Adrenal gland (tissue), 12 donors: ENCODE data around the gene ATXN7. TPM values are rescaled to one million over a fixed set of nuclear protein-coding genes. Genes with fewer than 3 reads are reported as not detected.

Experiments used
- DNase-seq, 7 donors: peaks; one replicate each; pipeline ENCODE4 v3.0.0-alpha.2; 2019 to 2020
- H3K27ac ChIP-seq, 5 donors: fragments of 200-600 bp; sonication (generic) in 4 of 5; 1 replicate in 3 of 5; 2 replicates in 2 of 5; pipeline versions ENCODE4 v1.5.1 to v1.8.0; 2016 to 2020; ENCODE audit warnings: mild to moderate bottlenecking in 1 of 5
- H3K27me3 ChIP-seq: fragments of 200-600 bp; 2 replicates; pipeline ENCODE4 v1.8.0; 2021
- H3K36me3 ChIP-seq, 2 donors: fragments of 200-600 bp; replicated peaks in 1 of 2; 1 replicate in 1 of 2; 2 replicates in 1 of 2; pipeline versions ENCODE4 v1.5.1 to v1.8.0; 2018 to 2022
- H3K4me1 ChIP-seq, 2 donors: fragments of 200-600 bp; replicated peaks in 1 of 2; 1 replicate in 1 of 2; 2 replicates in 1 of 2; pipeline versions ENCODE4 v1.5.1 to v1.8.0; 2018 to 2021
- H3K4me3 ChIP-seq, 4 donors: fragments of 200-600 bp; sonication (generic) in 3 of 4; one replicate each; pipeline ENCODE4 v1.5.1; 2016 to 2018
- H3K9me3 ChIP-seq, 3 donors: fragments of 200-600 bp; sonication (generic) in 1 of 3; replicated peaks in 1 of 3; 1 replicate in 2 of 3; 2 replicates in 1 of 3; pipeline versions ENCODE4 v1.5.1 to v1.8.0; 2016 to 2021
- POLR2A ChIP-seq, 2 donors: fragments of 450-650 bp; IDR thresholded peaks; one replicate each; pipeline ENCODE4 v1.6.1; 2017; ENCODE audit warnings: antibody characterized with exemption in 2 of 2, mild to moderate bottlenecking in 2 of 2, moderate library complexity in 1 of 2
- WGBS, 4 donors: extraction: QIAGEN DNeasy Blood & Tissue Kit in 2 of 4; methylation state at CpG; one replicate each; pipeline versions ENCODE4 v1.1.5 to v1.1.7; 2013 to 2017; 5-methylcytosine and 5-hydroxymethylcytosine counted together
- intact Hi-C, 2 donors: fragments of 100-400 bp; cut with DNase I; formaldehyde crosslinking; loops; one replicate each; pipeline versions ENCODE4 v1.14.1 to v1.15.0; 2022 to 2023
- polyA plus RNA-seq, 3 donors: library from polyadenylated mRNA; stranded (reverse); fragments of 200-250 nt in 2 of 3; fragments of 350-450 nt in 1 of 3; fragmentation: Illumina TruSeq in 1 of 3; extraction: RNeasy Lipid Tissue Mini Kit (QIAGEN cat#74804) in 1 of 3; gene quantifications; one replicate each; pipeline ENCODE4 v1.2.3, GENCODE V29; 2013 to 2014
- total RNA-seq, 9 donors: library from RNA; depleted of rRNA in 4 of 9; stranded (reverse); fragments of >200 nt in 4 of 9; fragments of 120-200 nt in 1 of 9; fragmentation: NEBNext Ultra II Directional in 1 of 9; extraction: Animal tissue kit (Norgen Biotek cat#: 25700) in 1 of 9; gene quantifications; one replicate each; pipeline versions ENCODE4 v1.1.0 to v1.2.4, GENCODE V29; 2013 to 2023
- TF ChIP-seq, protein P1 (sequence below), 6 experiments: fragments of 450-650 bp in 4 of 6; fragments of 200-600 bp in 2 of 6; sonication (generic) in 1 of 6; IDR thresholded peaks; 1 replicate in 5 of 6; 2 replicates in 1 of 6; pipeline versions ENCODE4 v1.5.1 to v1.8.0; 2016 to 2021; ENCODE audit warnings: antibody characterized with exemption in 6 of 6, mild to moderate bottlenecking in 2 of 6, moderate library complexity in 1 of 6
- donor health status: healthy with polysubstance abuse.
- donor health status: Bipolar disorder and iron deficiency.
- donor health status: DM: yes; HTN: yes; CAD: no.
- donor health status: DM: no; HTN: no; CAD: no.
- donor health status: DM: no; HTN: no; CAD: no.
- donor health status: DM: yes; HTN: yes; CAD: no.

The ATXN7 gene
- total and polyA plus RNA-seq, 12 donors = 4.1 to 27.3 (median 18.0) TPM

DNA sequence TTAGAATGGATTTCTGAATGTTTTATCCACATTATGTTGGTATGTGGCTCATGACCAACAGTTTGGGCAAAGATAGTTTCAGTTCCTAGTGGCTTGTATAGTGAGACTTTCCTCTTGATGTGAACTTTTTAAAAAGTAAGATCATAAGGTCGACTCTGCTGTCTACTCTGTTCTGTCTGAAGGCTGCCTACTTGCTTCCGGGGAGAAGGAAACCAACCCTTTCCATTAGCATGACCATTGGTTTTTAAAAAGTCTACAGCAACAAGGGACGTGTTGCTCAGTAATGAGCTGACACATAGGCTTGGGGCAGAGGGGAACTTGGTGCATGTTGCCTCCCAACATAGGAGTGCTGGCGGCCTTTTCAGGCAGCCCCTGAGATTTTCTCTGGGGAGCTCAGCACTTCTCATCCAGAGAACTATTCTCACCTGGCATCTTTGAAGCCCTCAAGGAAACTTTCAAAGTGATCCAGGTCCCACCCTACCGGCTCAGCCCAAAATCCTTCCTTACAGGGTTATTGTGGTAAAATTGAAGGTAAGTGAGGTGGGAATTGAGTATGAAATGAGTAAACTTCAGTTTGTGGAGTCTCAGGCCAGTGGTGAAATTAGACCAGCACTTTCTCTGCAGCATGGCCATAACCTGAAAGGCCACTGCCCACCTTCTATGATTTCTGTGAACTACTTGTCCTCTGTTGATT lies 129.0 kb downstream of the ATXN7 start:
- intact Hi-C loops = loop anchor here (10.0 kb wide), 1 partner anchor 78 kb away; the partner anchor contains the start of gene SCAANT1 (in 2 of the 2)
- WGBS, 4 donors = 84 to 85% (median 84%) methylated on average over 4 to 5 of the region's 5 CpGs
- Histone ChIP-seq H3K27me3 (no peaks in the 10 kb centered on the region), H3K27ac (no peak overlapping the region), H3K36me3 (peaks cover 0 to 73% of the 10 kb centered on the region in 2 donors), H3K4me3 (no peak overlapping the region), H3K9me3 (no peaks in the 10 kb centered on the region), H3K4me1 (no peaks in the 10 kb centered on the region)
- no peak for DNase-seq
- no peak for TF ChIP-seq POLR2A (IDR thresholded peaks at IDR 0.05)
- TF ChIP-seq, protein P1, sequence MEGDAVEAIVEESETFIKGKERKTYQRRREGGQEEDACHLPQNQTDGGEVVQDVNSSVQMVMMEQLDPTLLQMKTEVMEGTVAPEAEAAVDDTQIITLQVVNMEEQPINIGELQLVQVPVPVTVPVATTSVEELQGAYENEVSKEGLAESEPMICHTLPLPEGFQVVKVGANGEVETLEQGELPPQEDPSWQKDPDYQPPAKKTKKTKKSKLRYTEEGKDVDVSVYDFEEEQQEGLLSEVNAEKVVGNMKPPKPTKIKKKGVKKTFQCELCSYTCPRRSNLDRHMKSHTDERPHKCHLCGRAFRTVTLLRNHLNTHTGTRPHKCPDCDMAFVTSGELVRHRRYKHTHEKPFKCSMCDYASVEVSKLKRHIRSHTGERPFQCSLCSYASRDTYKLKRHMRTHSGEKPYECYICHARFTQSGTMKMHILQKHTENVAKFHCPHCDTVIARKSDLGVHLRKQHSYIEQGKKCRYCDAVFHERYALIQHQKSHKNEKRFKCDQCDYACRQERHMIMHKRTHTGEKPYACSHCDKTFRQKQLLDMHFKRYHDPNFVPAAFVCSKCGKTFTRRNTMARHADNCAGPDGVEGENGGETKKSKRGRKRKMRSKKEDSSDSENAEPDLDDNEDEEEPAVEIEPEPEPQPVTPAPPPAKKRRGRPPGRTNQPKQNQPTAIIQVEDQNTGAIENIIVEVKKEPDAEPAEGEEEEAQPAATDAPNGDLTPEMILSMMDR (IDR thresholded peaks at IDR 0.05) = no peak

DNA sequence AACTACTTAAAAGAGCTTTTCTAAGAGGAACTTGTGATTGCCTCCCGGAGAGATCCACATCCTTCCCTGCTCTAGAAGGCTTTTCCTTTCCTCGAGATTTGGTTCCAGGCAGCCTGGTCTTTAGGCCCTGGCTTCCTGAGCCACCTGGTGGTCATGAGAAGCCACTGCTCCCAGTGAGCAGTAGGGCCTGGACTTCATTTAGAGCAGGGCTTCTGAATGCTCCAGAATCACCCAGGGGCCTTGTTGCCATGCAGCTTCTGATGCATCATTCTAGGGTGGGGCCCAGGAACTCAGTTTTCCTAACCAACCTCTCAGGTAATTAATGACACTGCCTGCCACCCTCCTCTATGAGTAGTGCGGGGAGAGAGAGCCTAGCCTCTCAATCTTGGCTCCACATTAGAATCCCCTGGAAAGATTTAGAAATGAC lies 130.0 kb downstream of the ATXN7 start:
- no peak overlapping the region for H3K4me3 ChIP-seq
- H3K36me3 ChIP-seq = peaks cover 0 to 66% of the 10 kb centered on the region in 2 donors
- intact Hi-C loops = loop anchor here (10.0 kb wide), 1 partner anchor 79 kb away; the partner anchor contains the start of gene SCAANT1 (in 2 of the 2)
- no peaks in the 10 kb centered on the region for H3K9me3 ChIP-seq
- no peak for TF ChIP-seq POLR2A (IDR thresholded peaks at IDR 0.05)
- TF ChIP-seq, protein P1 (IDR thresholded peaks at IDR 0.05) = peak; percentile 88 to 95 (median 92)
- H3K4me1 ChIP-seq = peaks cover 0 to under 1% of the 10 kb centered on the region in 2 donors
- no peaks in the 10 kb centered on the region for H3K27me3 ChIP-seq
- H3K27ac ChIP-seq = no peak overlapping the region
- WGBS, 4 donors = 32 to 40% (median 33%) methylated on average over 3 of the region's 3 CpGs
- DNase-seq = peak; percentile 65 to 88 (median 81)

DNA sequence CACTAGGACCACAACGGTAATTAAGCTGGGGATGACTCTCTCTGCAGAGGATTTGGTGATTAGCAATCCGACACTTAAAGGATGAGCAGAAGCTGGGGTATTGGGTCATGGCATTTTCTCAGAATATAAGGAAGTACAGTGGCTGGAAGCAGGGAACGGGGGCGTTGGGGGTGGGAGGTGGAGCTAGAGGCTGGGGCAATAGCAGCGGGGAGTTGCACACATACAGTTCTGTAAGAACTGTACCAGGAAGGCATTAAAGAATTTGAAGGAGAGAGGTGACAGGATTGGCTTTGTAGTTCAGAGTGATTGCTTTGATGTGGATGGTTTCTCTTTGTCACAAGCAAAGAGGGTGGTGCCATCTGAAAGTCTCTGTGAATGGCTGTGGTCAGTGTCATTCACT lies 131.4 kb downstream of the ATXN7 start:
- peaks cover 0 to 13% of the 10 kb centered on the region in 2 donors for H3K4me1 ChIP-seq
- H3K4me3 ChIP-seq = no peak overlapping the region
- intact Hi-C loops = loop anchor here (5.0 to 10.0 kb wide), 2 partner anchors 80 to 643 kb away; partner anchors contain the start of gene SCAANT1 (in 2 of the 2)
- no peaks in the 10 kb centered on the region for H3K9me3 ChIP-seq
- H3K27ac ChIP-seq = no peak overlapping the region
- H3K36me3 ChIP-seq = peaks cover 0 to 63% of the 10 kb centered on the region in 2 donors
- 83 to 86% (median 85%) methylated on average over 5 of the region's 5 CpGs for WGBS, 4 donors
- no peak for DNase-seq
- TF ChIP-seq, protein P1 (IDR thresholded peaks at IDR 0.05) = no peak
- TF ChIP-seq POLR2A (IDR thresholded peaks at IDR 0.05) = no peak
- H3K27me3 ChIP-seq = no peaks in the 10 kb centered on the region

DNA sequence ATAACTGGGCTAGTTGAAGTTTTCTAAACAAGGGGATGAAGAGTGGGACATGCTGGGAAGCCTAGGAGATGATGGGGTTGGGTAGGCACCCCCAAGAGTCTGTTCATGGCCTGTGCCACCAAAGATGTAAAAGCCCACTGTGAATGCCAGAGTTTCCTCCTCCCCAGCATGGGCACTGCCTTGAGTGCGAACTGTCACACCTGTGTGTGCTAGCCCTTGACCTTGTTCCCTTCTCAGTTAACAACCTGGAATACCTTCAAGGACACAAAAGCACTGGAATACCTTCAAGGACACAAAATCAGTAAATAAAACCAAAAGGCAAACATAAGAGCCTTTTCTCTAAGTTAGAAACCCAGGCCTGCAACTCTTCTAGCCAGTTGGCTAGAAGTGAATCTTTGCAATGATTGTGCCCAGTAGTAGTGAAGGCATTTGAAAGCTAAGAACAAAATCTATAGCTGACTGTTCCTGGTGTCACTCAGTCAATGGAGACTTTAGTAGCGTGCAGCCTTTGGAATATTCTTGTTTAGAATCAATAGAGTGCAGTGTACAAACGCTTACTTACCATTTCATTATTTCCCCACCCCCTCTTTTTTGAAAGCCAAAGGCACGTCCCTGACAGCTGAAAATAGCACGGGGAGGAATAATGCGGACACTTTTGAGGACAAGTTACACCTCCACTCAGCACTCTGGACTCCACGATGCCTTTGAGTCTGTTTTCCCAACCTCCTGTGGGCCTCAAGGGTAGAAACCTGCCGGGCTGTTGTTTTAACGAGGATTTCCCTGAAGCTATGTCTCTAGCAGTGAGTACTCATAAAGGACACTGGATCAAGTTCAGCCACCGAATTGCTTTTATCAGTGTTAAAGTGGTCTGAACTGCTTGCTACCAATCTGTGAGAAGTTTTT lies 135.4 kb downstream of the ATXN7 start:
- no peaks in the 10 kb centered on the region for H3K9me3 ChIP-seq
- no peak for TF ChIP-seq POLR2A (IDR thresholded peaks at IDR 0.05)
- TF ChIP-seq, protein P1 (IDR thresholded peaks at IDR 0.05) = no peak
- H3K4me1 ChIP-seq = peaks cover 0 to 14% of the 10 kb centered on the region in 2 donors
- peaks cover 0 to 52% of the 10 kb centered on the region in 2 donors for H3K36me3 ChIP-seq
- WGBS, 4 donors = 47 to 60% (median 53%) methylated on average over 7 to 10 of the region's 10 CpGs
- intact Hi-C loops = loop anchor here (5.0 to 10.0 kb wide), 2 partner anchors 84 to 647 kb away; partner anchors contain the start of gene SCAANT1 (in 2 of the 2)
- DNase-seq = no peak
- H3K27ac ChIP-seq = peak overlapping the region in 2 of 5 donors; percentile 15 to 47
- no peaks in the 10 kb centered on the region for H3K27me3 ChIP-seq
- H3K4me3 ChIP-seq = no peak overlapping the region
